Natural killer cell (primary cell): ENCODE measurements around the gene SPOCD1. TPM values are rescaled to one million over a fixed set of nuclear protein-coding genes. Genes with fewer than 3 reads are reported as not detected.

Source experiments
- ATAC-seq, 3 donors: fragments of 150-1000 bp in 2 of 3; fragments of 200-7000 bp in 1 of 3; cut with Tn5 transposase; 1 replicate in 1 of 3; 2 replicates in 2 of 3; pipeline ENCODE4 v1.10.0; 2021; ENCODE audit warnings: mild to moderate bottlenecking in 2 of 3, moderate library complexity in 2 of 3
- DNase-seq, 2 donors: peaks; one replicate each; pipeline versions ENCODE4 v3.0.0 to v3.0.0-alpha.2; 2013 to 2021; ENCODE audit warnings: mixed read lengths in 1 of 2
- H3K27ac ChIP-seq: one replicate; pipeline ENCODE4 v1.5.1; 2013; ENCODE audit warnings: mild to moderate bottlenecking, low read length
- H3K27me3 ChIP-seq: one replicate; pipeline ENCODE4 v1.6.1; 2013; ENCODE audit warnings: low read length; ENCODE audit not compliant: control insufficient read depth, insufficient read depth
- H3K36me3 ChIP-seq: one replicate; pipeline ENCODE4 v1.6.1; 2013; ENCODE audit warnings: low read length; ENCODE audit not compliant: control insufficient read depth, insufficient read depth
- H3K4me1 ChIP-seq: one replicate; pipeline ENCODE4 v1.6.1; 2013; ENCODE audit warnings: low read length; ENCODE audit not compliant: control insufficient read depth, insufficient read depth
- H3K4me3 ChIP-seq: one replicate; pipeline ENCODE4 v1.5.1; 2013; ENCODE audit warnings: low read length
- H3K9me3 ChIP-seq: one replicate; pipeline ENCODE4 v1.6.1; 2013; ENCODE audit warnings: low read length; ENCODE audit not compliant: control insufficient read depth, insufficient read depth
- H3K27ac Mint-ChIP-seq, 2 donors: one replicate each; pipeline ENCODE4 v1.8.0; 2022; ENCODE audit warnings: mild to moderate bottlenecking in 2 of 2, mixed read lengths in 2 of 2, moderate library complexity in 1 of 2
- H3K27me3 Mint-ChIP-seq, 2 donors: one replicate each; pipeline ENCODE4 v1.8.0; 2022; ENCODE audit warnings: low read depth in 2 of 2, mixed read lengths in 2 of 2
- H3K36me3 Mint-ChIP-seq: one replicate; pipeline ENCODE4 v1.8.0; 2022; ENCODE audit warnings: mixed read lengths
- H3K4me1 Mint-ChIP-seq, 2 donors: one replicate each; pipeline ENCODE4 v1.8.0; 2022; ENCODE audit warnings: mixed read lengths in 2 of 2
- H3K4me3 Mint-ChIP-seq: one replicate; pipeline ENCODE4 v1.8.0; 2022; ENCODE audit warnings: mild to moderate bottlenecking, moderate library complexity, mixed read lengths
- H3K9me3 Mint-ChIP-seq, 2 donors: one replicate each; pipeline ENCODE4 v1.8.0; 2022; ENCODE audit warnings: mixed read lengths in 2 of 2
- CTCF ChIP-seq: fragments of 200-600 bp; IDR thresholded peaks from one replicate; pipeline ENCODE4 v1.8.0; 2022; ENCODE audit warnings: antibody characterized with exemption
- WGBS: methylation state at CpG from one replicate; pipeline ENCODE4 v1.1.7; 2013; ENCODE audit warnings: missing lambda C conversion rate; ENCODE audit not compliant: insufficient coverage; 5-methylcytosine and 5-hydroxymethylcytosine counted together
- intact Hi-C: fragments of 100-400 bp; cut with micrococcal nuclease; formaldehyde crosslinking; loops from one replicate; pipeline ENCODE4 v1.14.2; 2022
- total RNA-seq, 4 donors: library from RNA; stranded (reverse); fragments of 120-200 nt in 1 of 4; gene quantifications; one replicate each; pipeline versions ENCODE4 v1.2.3 to v1.2.4, GENCODE V29; 2013 to 2022

Gene SPOCD1
- total RNA-seq = under 1 TPM in 2 of 3 donors, not detected in 1; 0.54 to 0.68 TPM
- total RNA-seq (2013) = 1.8 TPM

DNA sequence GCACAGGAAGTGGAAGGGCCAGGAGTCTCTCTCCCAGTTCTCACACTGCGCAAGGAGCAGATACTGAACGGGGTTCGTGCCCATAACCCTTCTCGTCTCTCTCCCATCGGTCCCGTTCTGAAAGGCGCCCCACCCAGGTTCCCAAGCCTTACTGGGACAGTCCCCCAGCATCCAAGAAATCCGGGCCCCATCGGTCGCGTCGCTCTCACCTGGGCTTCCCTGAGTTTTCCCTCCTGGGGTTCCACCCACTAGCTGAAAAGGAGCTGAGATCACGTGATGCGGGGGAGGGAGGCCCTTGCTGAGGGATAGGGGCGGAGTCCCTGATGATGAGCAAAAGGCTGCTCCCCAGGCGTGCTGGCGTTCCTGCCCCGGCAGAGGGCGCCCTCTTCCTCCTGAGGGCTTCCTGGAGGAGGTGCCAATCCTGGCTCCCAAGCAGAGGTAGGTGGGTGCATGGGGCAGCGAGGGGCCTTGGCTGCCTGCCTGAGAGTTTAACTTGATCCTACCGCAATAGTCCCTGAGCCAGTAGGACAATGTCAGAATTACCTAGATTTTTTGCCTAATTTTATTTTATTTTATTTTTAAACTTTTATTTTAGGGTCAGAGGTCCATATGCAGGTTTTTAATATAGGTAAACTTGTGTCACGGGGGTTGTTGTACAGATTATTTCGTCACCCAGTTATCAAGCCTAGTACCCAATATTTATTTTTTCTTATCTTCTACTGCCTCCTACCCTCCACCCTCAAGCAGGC is at the start of gene SPOCD1:
TSS of gene SPOCD1 (minus strand) at position 271 of the 749 bp plus-strand sequence. CDS start 689 bp downstream, outside the sequence.
- Mint-ChIP-seq H3K36me3 (no peaks in the 10 kb centered on the region), H3K27ac (peak within 1 kb of the TSS; percentile 64 to 78), H3K27me3 (no peaks in the 10 kb centered on the region), H3K4me1 (peaks cover 11 to 20% of the 10 kb centered on the region in 2 donors), H3K4me3 (peak within 1 kb of the TSS; percentile 46), H3K9me3 (no peaks in the 10 kb centered on the region)
- 74% methylated on average over 21 of the region's 23 CpGs for WGBS
- peak; percentile 75 to 90 for DNase-seq
- Histone ChIP-seq H3K4me1 (peaks cover 5% of the 10 kb centered on the region), H3K36me3 (no peaks in the 10 kb centered on the region), H3K27me3 (no peaks in the 10 kb centered on the region), H3K27ac (no peak within 1 kb of the TSS), H3K4me3 (no peak within 1 kb of the TSS), H3K9me3 (no peaks in the 10 kb centered on the region)
- TF ChIP-seq CTCF = peak; percentile 68
- ATAC-seq = peak; percentile 92 to 97 (median 96)
- intact Hi-C loops = loop anchor here (1.0 kb wide), 1 partner anchor 148 kb away; no protein-coding TSS in a partner anchor

GRCh38 chr1:31862071-31862470 is 46.2 kb upstream of the SPOCD1 start:
- ATAC-seq (no peak), DNase-seq (no peak)
- Mint-ChIP-seq H3K27ac (no peak overlapping the region), H3K27me3 (no peaks in the 10 kb centered on the region), H3K4me1 (peaks cover 0 to 7% of the 10 kb centered on the region in 2 donors), H3K36me3 (no peaks in the 10 kb centered on the region), H3K4me3 (no peak overlapping the region), H3K9me3 (no peaks in the 10 kb centered on the region)
- no peaks in the 10 kb centered on the region for H3K9me3 ChIP-seq
- H3K27me3 ChIP-seq = no peaks in the 10 kb centered on the region
- TF ChIP-seq CTCF = no peak
- H3K27ac ChIP-seq = no peak overlapping the region
- intact Hi-C loops = no loop called here
- H3K4me1 ChIP-seq = no peaks in the 10 kb centered on the region
- WGBS = 95% methylated on average over 2 of the region's 4 CpGs
- H3K4me3 ChIP-seq = no peak overlapping the region
- H3K36me3 ChIP-seq = no peaks in the 10 kb centered on the region

DNA sequence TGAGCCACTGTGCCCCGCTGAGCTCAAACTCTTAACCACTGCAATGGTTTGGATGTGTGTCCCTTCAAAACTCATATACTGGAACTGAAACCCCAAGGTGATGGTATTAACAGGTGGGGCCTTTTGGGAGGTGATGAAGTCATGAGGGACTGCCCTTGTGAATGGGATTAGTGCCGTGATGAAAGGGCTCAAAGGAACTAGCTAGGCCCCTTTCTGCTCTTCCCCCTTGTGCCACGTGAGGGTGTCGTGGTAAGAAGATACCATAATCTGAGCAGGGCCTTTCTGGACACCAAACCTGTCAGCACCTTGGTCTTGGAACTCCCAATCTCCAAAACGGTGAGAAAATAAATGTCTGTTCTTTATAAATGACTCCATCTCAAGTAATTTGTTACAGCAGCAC is 45.5 kb upstream of the SPOCD1 start:
- no peak for ATAC-seq
- H3K27ac Mint-ChIP-seq = no peak overlapping the region
- TF ChIP-seq CTCF = no peak
- Histone ChIP-seq H3K27me3 (no peaks in the 10 kb centered on the region), H3K27ac (no peak overlapping the region), H3K9me3 (no peaks in the 10 kb centered on the region), H3K4me1 (no peaks in the 10 kb centered on the region), H3K4me3 (no peak overlapping the region), H3K36me3 (no peaks in the 10 kb centered on the region)
- peaks cover 0 to under 1% of the 10 kb centered on the region in 2 donors for H3K4me1 Mint-ChIP-seq
- H3K27me3 Mint-ChIP-seq = no peaks in the 10 kb centered on the region
- no peaks in the 10 kb centered on the region for H3K9me3 Mint-ChIP-seq
- no peak for DNase-seq
- H3K36me3 Mint-ChIP-seq = no peaks in the 10 kb centered on the region
- no peak overlapping the region for H3K4me3 Mint-ChIP-seq
- WGBS = 82% methylated on average over 4 of the region's 5 CpGs
- intact Hi-C loops = no loop called here
